Mucosa of descending colon (tissue), 3 donors: ENCODE measurements around the gene ZBTB26. TPM values are rescaled to one million over a fixed set of nuclear protein-coding genes. Genes with fewer than 3 reads are reported as not detected.
"Not testable (repeated sequence)": the region's sequence is repeated elsewhere in the genome, so short reads cannot be mapped to it uniquely, and the experiment has no call there.

ENCODE experiments used
- ATAC-seq: fragments of 200-7000 bp; cut with Tn5 transposase; one replicate; pipeline ENCODE4 v1.9.1; 2020; ENCODE audit warnings: mild to moderate bottlenecking, moderate library complexity
- DNase-seq, 3 donors: peaks; one replicate each; pipeline ENCODE4 v3.0.0-alpha.2; 2020
- H3K36me3 ChIP-seq: fragments of 200-600 bp; one replicate; pipeline ENCODE4 v1.8.0; 2021; ENCODE audit warnings: low read depth, mild to moderate bottlenecking
- H3K4me1 ChIP-seq: fragments of 200-600 bp; one replicate; pipeline ENCODE4 v1.8.0; 2021; ENCODE audit warnings: low read depth, mild to moderate bottlenecking
- H3K4me3 ChIP-seq: fragments of 200-600 bp; one replicate; pipeline ENCODE4 v1.8.0; 2021; ENCODE audit warnings: mild to moderate bottlenecking
- H3K9me3 ChIP-seq: fragments of 200-600 bp; one replicate; pipeline ENCODE4 v1.8.0; 2021; ENCODE audit warnings: mild to moderate bottlenecking
- intact Hi-C, 2 donors: fragments of 100-400 bp; cut with DNase I in 1 of 2; cut with micrococcal nuclease in 1 of 2; formaldehyde crosslinking; loops; one replicate each; pipeline versions ENCODE4 v1.11.0 to v1.11.1; 2022; cut with DNase I, micrococcal nuclease
- total RNA-seq, 3 donors: library from RNA; stranded (reverse); fragmentation: NEBNext Ultra II Directional in 2 of 3; extraction: Animal tissue kit (Norgen Biotek cat#: 25700) in 2 of 3; gene quantifications; one replicate each; pipeline versions ENCODE4 v1.2.1 to v1.2.4, GENCODE V29; 2021 to 2023
- TF ChIP-seq, protein P1 (sequence below): fragments of 200-600 bp; IDR thresholded peaks from one replicate; pipeline ENCODE4 v1.8.0; 2022; ENCODE audit warnings: antibody characterized with exemption, mild to moderate bottlenecking
- donor health status: DM: no; HTN: no; CAD: no; lungs with moderate emphysema.
- donor health status: DM: no; HTN: no; CAD: no.
- donor health status: DM: no; HTN: yes; CAD: no.

The ZBTB26 gene
- total RNA-seq, 3 donors from 2014 or later, result 5.0 to 11.2 (median 5.1) TPM

DNA sequence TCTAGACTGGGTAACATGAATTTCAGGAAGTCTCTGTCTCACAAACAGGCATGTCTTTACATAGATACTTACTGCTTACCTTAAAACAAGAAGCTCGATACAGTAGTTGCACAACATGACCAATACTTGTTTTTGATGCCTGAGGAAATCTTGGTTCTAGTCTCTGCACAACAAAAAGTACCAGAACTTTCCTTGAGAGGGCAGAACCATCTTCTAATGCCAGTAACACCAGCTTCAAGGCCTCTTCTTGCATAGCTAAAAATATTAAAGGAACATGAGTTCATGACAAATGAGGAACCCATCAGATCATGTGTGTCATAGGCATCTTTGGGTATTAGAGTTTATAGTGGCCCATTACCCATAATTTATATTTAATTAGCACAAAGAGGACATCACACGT is 48.2 kb downstream of the ZBTB26 start:
- Histone ChIP-seq H3K4me3 (no peak overlapping the region), H3K9me3 (no peaks in the 10 kb centered on the region), H3K4me1 (no peaks in the 10 kb centered on the region), H3K36me3 (peaks cover 9% of the 10 kb centered on the region)
- intact Hi-C loops, result no loop called here
- no peak for DNase-seq
- ATAC-seq, result no peak
- TF ChIP-seq, protein P1, sequence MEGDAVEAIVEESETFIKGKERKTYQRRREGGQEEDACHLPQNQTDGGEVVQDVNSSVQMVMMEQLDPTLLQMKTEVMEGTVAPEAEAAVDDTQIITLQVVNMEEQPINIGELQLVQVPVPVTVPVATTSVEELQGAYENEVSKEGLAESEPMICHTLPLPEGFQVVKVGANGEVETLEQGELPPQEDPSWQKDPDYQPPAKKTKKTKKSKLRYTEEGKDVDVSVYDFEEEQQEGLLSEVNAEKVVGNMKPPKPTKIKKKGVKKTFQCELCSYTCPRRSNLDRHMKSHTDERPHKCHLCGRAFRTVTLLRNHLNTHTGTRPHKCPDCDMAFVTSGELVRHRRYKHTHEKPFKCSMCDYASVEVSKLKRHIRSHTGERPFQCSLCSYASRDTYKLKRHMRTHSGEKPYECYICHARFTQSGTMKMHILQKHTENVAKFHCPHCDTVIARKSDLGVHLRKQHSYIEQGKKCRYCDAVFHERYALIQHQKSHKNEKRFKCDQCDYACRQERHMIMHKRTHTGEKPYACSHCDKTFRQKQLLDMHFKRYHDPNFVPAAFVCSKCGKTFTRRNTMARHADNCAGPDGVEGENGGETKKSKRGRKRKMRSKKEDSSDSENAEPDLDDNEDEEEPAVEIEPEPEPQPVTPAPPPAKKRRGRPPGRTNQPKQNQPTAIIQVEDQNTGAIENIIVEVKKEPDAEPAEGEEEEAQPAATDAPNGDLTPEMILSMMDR, result no peak

DNA sequence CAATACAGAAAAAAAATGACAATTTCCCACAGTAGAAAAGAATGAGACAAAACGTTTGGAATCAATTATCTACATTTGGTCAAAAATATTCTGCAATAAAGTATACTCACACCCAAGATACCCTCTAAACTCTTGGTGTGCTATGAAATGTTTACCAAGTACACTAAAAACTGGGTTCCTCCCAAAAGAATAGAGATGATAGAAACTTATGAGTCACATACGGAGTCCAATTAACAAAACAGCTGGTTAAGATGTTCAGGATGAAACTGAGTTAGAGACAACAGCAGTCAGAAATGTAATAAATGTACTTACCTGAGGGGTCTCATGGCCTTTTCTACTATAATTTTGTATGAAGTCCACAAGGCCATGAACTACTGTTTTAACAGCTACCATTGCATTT is 51.9 kb downstream of the ZBTB26 start:
- Histone ChIP-seq H3K9me3 (no peaks in the 10 kb centered on the region), H3K36me3 (peaks cover 9% of the 10 kb centered on the region), H3K4me1 (no peaks in the 10 kb centered on the region), H3K4me3 (no peak overlapping the region)
- ATAC-seq (no peak), DNase-seq (no peak)
- TF ChIP-seq, protein P1, result no peak
- intact Hi-C loops, result no loop called here

DNA sequence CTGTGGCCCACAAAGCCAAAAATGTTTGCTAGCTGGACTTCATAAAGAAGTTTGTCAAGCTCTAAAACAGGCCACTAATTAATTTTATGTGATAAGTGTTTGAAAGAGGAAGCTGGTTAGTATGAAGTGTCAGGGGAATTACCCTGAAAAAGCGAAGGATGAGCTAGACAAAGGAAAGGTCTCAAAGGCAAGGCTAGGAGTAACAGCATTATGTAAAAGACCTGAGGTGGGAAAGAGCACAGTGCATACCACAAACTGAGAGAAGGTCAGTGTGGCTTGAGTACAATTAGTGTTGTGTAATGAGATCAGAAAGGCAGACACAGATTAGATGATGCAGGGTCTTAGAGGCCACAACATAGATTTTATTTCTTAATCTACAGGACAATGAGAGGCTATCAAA is 55.8 kb downstream of the ZBTB26 start:
- ATAC-seq, result no peak
- TF ChIP-seq, protein P1, result no peak
- H3K9me3 ChIP-seq, result no peaks in the 10 kb centered on the region

DNA sequence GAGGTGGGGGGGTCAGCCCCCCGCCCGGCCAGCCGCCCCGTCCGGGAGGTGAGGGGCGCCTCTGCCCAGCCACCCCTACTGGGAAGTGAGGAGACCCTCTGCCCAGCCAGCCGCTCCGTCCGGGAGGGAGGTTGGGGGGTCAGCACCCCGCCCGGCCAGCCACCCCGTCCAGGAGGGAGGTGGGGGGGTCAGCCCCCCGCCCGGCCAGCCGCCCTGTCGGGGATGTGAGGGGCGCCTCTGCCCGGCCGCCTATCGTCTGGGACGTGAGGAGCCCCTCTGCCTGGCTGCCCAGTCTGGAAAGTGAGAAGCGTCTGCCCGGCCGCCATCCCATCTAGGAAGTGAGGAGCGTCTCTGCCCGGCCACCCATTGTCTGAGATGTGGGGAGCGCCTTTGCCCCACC is 64.0 kb downstream of the ZBTB26 start:
- H3K4me3 ChIP-seq, H3K9me3 ChIP-seq, H3K36me3 ChIP-seq, H3K4me1 ChIP-seq, intact Hi-C loops, ATAC-seq: not testable (repeated sequence)
- peak in 1 of 3 donors; percentile 13 for DNase-seq

More for the DNA sequence above, 55.8 kb downstream of the ZBTB26 start:
- peaks cover 12% of the 10 kb centered on the region for H3K36me3 ChIP-seq
- no peak for DNase-seq
- intact Hi-C loops, result no loop called here
- no peak overlapping the region for H3K4me3 ChIP-seq
- no peaks in the 10 kb centered on the region for H3K4me1 ChIP-seq

DNA sequence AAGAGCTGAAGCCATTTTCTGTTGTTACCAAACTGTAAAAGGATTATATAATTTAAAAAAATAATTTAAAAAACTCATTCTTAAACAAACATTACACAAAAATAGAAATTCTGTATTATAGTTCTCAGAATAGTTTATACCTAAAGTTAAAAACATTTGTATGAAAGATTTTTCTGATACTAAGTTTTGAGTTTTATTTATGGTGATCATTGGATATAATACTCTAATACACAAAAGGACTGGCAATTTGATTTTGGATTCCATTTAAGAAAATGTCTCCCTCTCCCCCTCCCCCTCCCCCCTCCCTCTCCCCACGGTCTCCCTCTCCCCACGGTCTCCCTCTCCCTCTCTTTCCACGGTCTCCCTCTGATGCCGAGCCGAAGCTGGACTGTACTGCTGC is 65.2 kb downstream of the ZBTB26 start:
- Histone ChIP-seq H3K36me3 (no peaks in the 10 kb centered on the region), H3K9me3 (no peaks in the 10 kb centered on the region), H3K4me1 (no peaks in the 10 kb centered on the region), H3K4me3 (no peak overlapping the region)
- DNase-seq, result no peak
- intact Hi-C loops, result no loop called here
- ATAC-seq, result no peak
- TF ChIP-seq, protein P1, result no peak

Other genes starting within 250 kb of the ZBTB26 start
- gene OR1L4, start 207.5 kb downstream of the ZBTB26 start, total RNA-seq, result not detected
- not detected for gene OR1L6, start 189.2 kb downstream of the ZBTB26 start, total RNA-seq
- gene OR5C1, start 142.6 kb downstream of the ZBTB26 start, total RNA-seq, result not detected
- not detected for gene OR1K1, start 131.4 kb downstream of the ZBTB26 start, total RNA-seq
- 10 to 100 TPM; 15.0 to 18.4 (median 17.4) TPM for gene PDCL, start 102.9 kb downstream of the ZBTB26 start, total RNA-seq
- gene RC3H2, start 26.2 kb downstream of the ZBTB26 start, total RNA-seq, result 10 to 100 TPM; 32.0 to 56.3 (median 33.0) TPM
- gene ZBTB6, start 18.2 kb downstream of the ZBTB26 start, total RNA-seq, result 1 to 10 TPM; 6.5 to 8.0 (median 7.9) TPM
- gene RABGAP1, start 9.5 kb upstream of the ZBTB26 start, total RNA-seq, result 100 to 1,000 TPM in 1 of 3 donors, 10 to 100 TPM in 2; 54.5 to 130 (median 55.9) TPM
- 1 to 10 TPM in 2 of 3 donors, under 1 TPM in 1; 0.64 to 3.2 (median 2.6) TPM for gene GPR21, start 102.2 kb upstream of the ZBTB26 start, total RNA-seq